LNCaP clone FGC (cell line): ENCODE data around the gene RGS9BP.

Source experiments
- DNase-seq: peaks from one replicate; pipeline ENCODE4 v3.0.0-alpha.2; 2011; ENCODE audit warnings: low read depth
- H3K4me3 ChIP-seq: 2 replicates; pipeline ENCODE4 v1.5.1; 2011; ENCODE audit warnings: mild to moderate bottlenecking, low read depth, low read length, control low read depth
- CTCF ChIP-seq: IDR thresholded peaks from 2 replicates; pipeline ENCODE4 v1.5.1; 2012; ENCODE audit warnings: mild to moderate bottlenecking; ENCODE audit not compliant: control insufficient read depth, insufficient read depth; ENCODE audit errors: extremely low read depth

RGS9BP gene

GRCh38 chr19:32720216-32720935 is 44.7 kb downstream of the RGS9BP start:
- no peak for TF ChIP-seq CTCF
- DNase-seq, result no peak
- no peak overlapping the region for H3K4me3 ChIP-seq

- TF ChIP-seq CTCF, result no peak
- DNase-seq, result no peak
- H3K4me3 ChIP-seq, result no peak overlapping the region
Observed at GRCh38 chr19:32720936-32721250, 45.2 kb downstream of the RGS9BP start.
